ENCODE data around the gene CCZ1.
"Not testable (repeated sequence)": the region's sequence is repeated elsewhere in the genome, so short reads cannot be mapped to it uniquely, and the experiment has no call there.

Gene CCZ1

GRCh38 chr7:5970347-5970911 is 71.9 kb downstream of the CCZ1 start, which contains the start of gene RSPH10B:
RSPH10B (minus strand) TSS chr7:5970689; CDS start chr7:5967116, 3,573 bp downstream.
- H3F3A ChIP-seq (ENCODE audit: control insufficient read depth, insufficient read depth); H3K9me3 ChIP-seq (ENCODE audit: control insufficient read depth, insufficient read depth, low read length); H3K36me3 ChIP-seq (ENCODE audit: control insufficient read depth, low read length); H4K20me1 ChIP-seq (ENCODE audit: control insufficient read depth, insufficient read depth, low read depth, low read length); H3K79me2 ChIP-seq (ENCODE audit: control insufficient read depth, low read length); H3K4me3 ChIP-seq (ENCODE audit: low read length); H3K27ac ChIP-seq (ENCODE audit: low read depth, low read length); H3K4me1 ChIP-seq (ENCODE audit: control insufficient read depth, low read length); H3K4me2 ChIP-seq (ENCODE audit: low read length); H3K9me2 ChIP-seq (replicated peaks; ENCODE audit: control insufficient read depth, low read length); H3K27me3 ChIP-seq (ENCODE audit: control insufficient read depth, low read length): not testable (repeated sequence)

GRCh38 chr7:5973580-5973979 is 75.0 kb downstream of the CCZ1 start:
- H3K4me3 ChIP-seq (ENCODE audit: low read length); H3K27ac ChIP-seq (ENCODE audit: low read depth, low read length); H3F3A ChIP-seq (ENCODE audit: control insufficient read depth, insufficient read depth); H3K4me1 ChIP-seq (ENCODE audit: control insufficient read depth, low read length); H3K9me2 ChIP-seq (replicated peaks; ENCODE audit: control insufficient read depth, low read length); H4K20me1 ChIP-seq (ENCODE audit: control insufficient read depth, insufficient read depth, low read depth, low read length); H3K79me2 ChIP-seq (ENCODE audit: control insufficient read depth, low read length); H3K27me3 ChIP-seq (ENCODE audit: control insufficient read depth, low read length); H3K36me3 ChIP-seq (ENCODE audit: control insufficient read depth, low read length); H3K4me2 ChIP-seq (ENCODE audit: low read length); H3K9me3 ChIP-seq (ENCODE audit: control insufficient read depth, insufficient read depth, low read length): not testable (repeated sequence)
